Limb (tissue), 2 donors: Measurements from ENCODE around the gene MCAT.

Experiments
- DNase-seq, 2 donors: peaks; one replicate each; pipeline ENCODE4 v3.0.0-alpha.2; 2016; ENCODE audit errors: extremely low spot score in 2 of 2

The MCAT gene

GRCh38 chr22:43142880-43143562 is at the start of gene MCAT:
Gene MCAT (minus strand): TSS chr22:43143398. CDS start chr22:43143348, 50 bp downstream.
- DNase-seq = peak; percentile 75 to 91

- no peak for DNase-seq
These were observed 48.6 kb upstream of the MCAT start for GRCh38 chr22:43191831-43192230.

GRCh38 chr22:43188829-43189545 is 45.8 kb upstream of the MCAT start:
- no peak for DNase-seq

GRCh38 chr22:43187171-43188099 is 44.2 kb upstream of the MCAT start:
- peak; percentile 94 to 99 for DNase-seq

- peak; percentile 42 to 83 for DNase-seq
These were observed 43.3 kb upstream of the MCAT start, which contains the start of gene TTLL12 for GRCh38 chr22:43186272-43187170. Gene TTLL12 (minus strand): TSS chr22:43187134. CDS start chr22:43187069, 65 bp downstream.

GRCh38 chr22:43185860-43186261 is 42.7 kb upstream of the MCAT start:
- DNase-seq = peak; percentile 22 to 60

- DNase-seq = no peak
These were observed 40.5 kb upstream of the MCAT start for GRCh38 chr22:43183496-43184277.

- no peak for DNase-seq
These were observed 39.5 kb upstream of the MCAT start for GRCh38 chr22:43182726-43183125.

- DNase-seq = no peak
These were observed 38.9 kb upstream of the MCAT start for GRCh38 chr22:43182118-43182517.

GRCh38 chr22:43181321-43182076 is 38.3 kb upstream of the MCAT start:
- DNase-seq = no peak

GRCh38 chr22:43180670-43181069 is 37.5 kb upstream of the MCAT start:
- DNase-seq = no peak

GRCh38 chr22:43179911-43180195 is 36.7 kb upstream of the MCAT start:
- DNase-seq = no peak

- DNase-seq = no peak
These were observed 36.1 kb upstream of the MCAT start for GRCh38 chr22:43179146-43179910.

- no peak for DNase-seq
These were observed 34.3 kb upstream of the MCAT start for GRCh38 chr22:43177479-43177878.

- no peak for DNase-seq
These were observed 32.9 kb upstream of the MCAT start for GRCh38 chr22:43176090-43176489.

GRCh38 chr22:43174941-43175531 is 31.8 kb upstream of the MCAT start:
- DNase-seq = no peak

GRCh38 chr22:43173976-43174720 is 30.9 kb upstream of the MCAT start:
- no peak for DNase-seq

- DNase-seq = no peak
These were observed 30.4 kb upstream of the MCAT start for GRCh38 chr22:43173566-43173965.
